Esophagus squamous epithelium (tissue), 5 donors: ENCODE data around the gene DAPK1. TPM values are rescaled to one million over a fixed set of nuclear protein-coding genes. Genes with fewer than 3 reads are reported as not detected.

Source experiments
- DNase-seq: peaks from one replicate; lab custom pipeline; 2025; lab: John Stamatoyannopoulos, UW
- H3K27ac ChIP-seq, 4 donors: fragments of 200-600 bp; sonication (generic); one replicate each; pipeline ENCODE4 v1.5.1; 2016 to 2019; ENCODE audit warnings: mild to moderate bottlenecking in 1 of 4
- H3K27me3 ChIP-seq, 4 donors: fragments of 200-600 bp; sonication (generic); 1 replicate in 3 of 4; 2 replicates in 1 of 4; pipeline versions ENCODE4 v1.5.1 to v1.6.0; 2017 to 2021; ENCODE audit warnings: antibody characterized with exemption in 1 of 4
- H3K36me3 ChIP-seq, 3 donors: fragments of 200-600 bp; sonication (generic); one replicate each; pipeline ENCODE4 v1.5.1; 2016 to 2019
- H3K4me1 ChIP-seq, 3 donors: fragments of 200-600 bp; sonication (generic); one replicate each; pipeline ENCODE4 v1.5.1; 2017 to 2019
- H3K4me3 ChIP-seq, 4 donors: fragments of 200-600 bp; sonication (generic); 1 replicate in 3 of 4; 2 replicates in 1 of 4; pipeline ENCODE4 v1.5.1; 2016 to 2019; ENCODE audit warnings: mild to moderate bottlenecking in 2 of 4, moderate library complexity in 1 of 4
- H3K9me3 ChIP-seq, 3 donors: fragments of 200-600 bp; sonication (generic); one replicate each; pipeline ENCODE4 v1.5.1; 2016 to 2019
- POLR2A ChIP-seq, 4 donors: fragments of 450-650 bp; IDR thresholded peaks; one replicate each; pipeline ENCODE4 v1.6.1; 2017; ENCODE audit warnings: antibody characterized with exemption in 4 of 4, mild to moderate bottlenecking in 4 of 4, moderate library complexity in 3 of 4
- WGBS, 2 donors: methylation state at CpG; one replicate each; pipeline ENCODE4 v1.1.5; 2018; 5-methylcytosine and 5-hydroxymethylcytosine counted together
- intact Hi-C: fragments of 100-400 bp; cut with DNase I; formaldehyde crosslinking; loops from one replicate; pipeline ENCODE4 v1.15.0; 2022
- total RNA-seq, 4 donors: library from RNA; depleted of rRNA; stranded (reverse); fragments of >200 nt; gene quantifications; one replicate each; pipeline ENCODE4 v1.1.0, GENCODE V29; 2016
- TF ChIP-seq, protein P1 (sequence below), 6 experiments: fragments of 450-650 bp in 4 of 6; fragments of 200-600 bp in 2 of 6; sonication (generic) in 2 of 6; IDR thresholded peaks; one replicate each; pipeline ENCODE4 v1.5.1; 2016 to 2019; ENCODE audit warnings: antibody characterized with exemption in 6 of 6, mild to moderate bottlenecking in 4 of 6, moderate library complexity in 4 of 6
- donor health status: DM: yes; HTN: yes; CAD: no.

The DAPK1 gene
- total RNA-seq, 4 donors from 2014 or later, result 2.2 to 14.5 (median 5.5) TPM

- 80% methylated on average over 1 of the region's 7 CpGs; no CpG with 5 or more reads in 1 of the 2 donors for whole genome bisulfite sequencing, 2 donors
- H3K27ac ChIP-seq, result no peak overlapping the region
These were observed 99.2 kb downstream of the DAPK1 start for GRCh38 chr9:87596862-87597261.

DNA sequence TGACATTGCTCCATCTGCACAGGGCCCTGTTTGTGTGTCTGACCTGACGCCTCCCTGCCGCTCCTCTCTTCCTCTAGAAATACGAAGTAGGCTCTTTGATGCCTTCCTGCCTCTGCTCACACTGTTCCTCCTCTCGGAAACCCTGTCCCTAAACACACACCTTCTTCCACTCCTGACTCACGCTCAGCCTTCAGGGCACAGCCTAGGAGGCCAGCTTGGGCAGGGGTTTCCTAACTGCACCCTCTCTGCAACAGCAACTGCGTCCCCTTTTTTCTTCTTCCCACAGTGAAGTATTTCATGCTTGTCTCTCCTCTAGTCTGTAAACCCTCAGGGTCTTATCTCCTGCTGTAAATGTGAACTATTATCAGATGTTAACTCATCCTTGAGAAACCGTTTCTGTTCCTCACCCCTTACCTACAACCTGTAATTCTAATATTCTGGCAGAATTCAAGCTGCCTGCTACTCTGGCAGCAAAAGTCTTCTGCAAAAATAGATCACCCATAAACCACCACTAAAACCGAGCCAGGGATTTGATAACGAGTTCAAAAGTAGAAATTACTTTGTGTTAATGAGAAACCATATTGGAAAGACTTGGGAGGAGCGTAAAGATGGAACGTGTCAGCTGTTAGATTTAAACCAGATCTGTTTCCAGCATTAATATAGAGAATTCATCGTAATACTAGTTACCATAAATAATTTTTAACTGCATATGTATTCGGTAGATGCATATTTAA is 100.2 kb downstream of the DAPK1 start:
- H3K27me3 ChIP-seq, result peaks cover 0 to 18% (median 0%) of the 10 kb centered on the region in 4 donors
- no peak for DNase-seq
- H3K36me3 ChIP-seq, result no peaks in the 10 kb centered on the region
- H3K4me1 ChIP-seq, result peaks cover 2 to 32% (median 20%) of the 10 kb centered on the region in 3 donors
- TF ChIP-seq POLR2A (IDR thresholded peaks at IDR 0.05), result no peak
- TF ChIP-seq, protein P1, sequence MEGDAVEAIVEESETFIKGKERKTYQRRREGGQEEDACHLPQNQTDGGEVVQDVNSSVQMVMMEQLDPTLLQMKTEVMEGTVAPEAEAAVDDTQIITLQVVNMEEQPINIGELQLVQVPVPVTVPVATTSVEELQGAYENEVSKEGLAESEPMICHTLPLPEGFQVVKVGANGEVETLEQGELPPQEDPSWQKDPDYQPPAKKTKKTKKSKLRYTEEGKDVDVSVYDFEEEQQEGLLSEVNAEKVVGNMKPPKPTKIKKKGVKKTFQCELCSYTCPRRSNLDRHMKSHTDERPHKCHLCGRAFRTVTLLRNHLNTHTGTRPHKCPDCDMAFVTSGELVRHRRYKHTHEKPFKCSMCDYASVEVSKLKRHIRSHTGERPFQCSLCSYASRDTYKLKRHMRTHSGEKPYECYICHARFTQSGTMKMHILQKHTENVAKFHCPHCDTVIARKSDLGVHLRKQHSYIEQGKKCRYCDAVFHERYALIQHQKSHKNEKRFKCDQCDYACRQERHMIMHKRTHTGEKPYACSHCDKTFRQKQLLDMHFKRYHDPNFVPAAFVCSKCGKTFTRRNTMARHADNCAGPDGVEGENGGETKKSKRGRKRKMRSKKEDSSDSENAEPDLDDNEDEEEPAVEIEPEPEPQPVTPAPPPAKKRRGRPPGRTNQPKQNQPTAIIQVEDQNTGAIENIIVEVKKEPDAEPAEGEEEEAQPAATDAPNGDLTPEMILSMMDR (IDR thresholded peaks at IDR 0.05), result no peak
- intact Hi-C loops, result no loop called here
- 64 to 66% methylated on average over 13 of the region's 13 CpGs for WGBS, 2 donors
- H3K27ac ChIP-seq, result no peak overlapping the region
- H3K4me3 ChIP-seq, result no peak overlapping the region
- no peaks in the 10 kb centered on the region for H3K9me3 ChIP-seq

More at GRCh38 chr9:87596862-87597261, 99.2 kb downstream of the DAPK1 start:
- DNase-seq, result no peak
- Histone ChIP-seq H3K4me3 (no peak overlapping the region), H3K36me3 (no peaks in the 10 kb centered on the region), H3K9me3 (no peaks in the 10 kb centered on the region), H3K27me3 (peaks cover 0 to 18% (median 0%) of the 10 kb centered on the region in 4 donors), H3K4me1 (peaks cover 7 to 39% (median 27%) of the 10 kb centered on the region in 3 donors)
- intact Hi-C loops, result no loop called here
- TF ChIP-seq POLR2A (IDR thresholded peaks at IDR 0.05), result no peak
- TF ChIP-seq, protein P1 (IDR thresholded peaks at IDR 0.05), result no peak

DNA sequence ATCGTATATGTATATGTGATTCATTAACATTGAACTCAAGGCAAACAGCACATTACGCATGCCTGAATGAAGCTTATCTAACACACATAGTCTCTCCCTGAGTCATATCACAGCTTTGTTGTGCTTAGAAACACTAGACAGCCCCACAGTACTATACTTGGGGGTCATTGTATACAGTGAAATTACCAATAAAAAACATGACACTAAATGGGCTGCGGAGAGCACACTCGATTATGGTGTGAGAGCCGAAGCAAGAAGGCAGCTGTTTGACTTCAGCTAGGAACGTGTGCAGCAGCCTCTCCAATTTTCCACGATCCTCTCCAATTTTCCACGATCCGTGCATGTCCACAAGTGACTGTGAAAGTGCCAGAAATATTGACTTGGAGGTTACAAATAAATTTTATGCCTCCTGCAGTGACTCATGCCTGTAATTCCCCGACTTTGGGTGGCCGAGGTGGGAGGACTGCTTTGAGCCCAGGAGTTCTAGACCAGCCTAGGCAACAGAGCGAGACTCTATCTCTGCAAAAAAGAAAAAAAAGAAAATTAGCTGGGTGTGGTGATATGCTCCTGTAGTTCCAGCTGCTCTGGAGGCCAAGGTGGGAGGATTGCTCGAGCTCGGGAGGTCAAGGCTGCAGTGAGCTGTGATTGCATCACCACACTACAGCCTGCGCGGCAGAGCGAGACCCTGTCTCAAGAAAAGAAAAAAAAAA is 102.4 kb downstream of the DAPK1 start:
- 64 to 72% methylated on average over 17 of the region's 17 CpGs for WGBS, 2 donors
- H3K4me3 ChIP-seq, result no peak overlapping the region
- TF ChIP-seq, protein P1 (IDR thresholded peaks at IDR 0.05), result no peak
- no peak for TF ChIP-seq POLR2A (IDR thresholded peaks at IDR 0.05)
- no peak for DNase-seq
- peaks cover 0 to 27% (median 15%) of the 10 kb centered on the region in 3 donors for H3K4me1 ChIP-seq
- no peaks in the 10 kb centered on the region for H3K9me3 ChIP-seq
- no peak overlapping the region for H3K27ac ChIP-seq
- intact Hi-C loops, result no loop called here
- peaks cover 0 to 18% (median 0%) of the 10 kb centered on the region in 4 donors for H3K27me3 ChIP-seq
- H3K36me3 ChIP-seq, result no peaks in the 10 kb centered on the region

DNA sequence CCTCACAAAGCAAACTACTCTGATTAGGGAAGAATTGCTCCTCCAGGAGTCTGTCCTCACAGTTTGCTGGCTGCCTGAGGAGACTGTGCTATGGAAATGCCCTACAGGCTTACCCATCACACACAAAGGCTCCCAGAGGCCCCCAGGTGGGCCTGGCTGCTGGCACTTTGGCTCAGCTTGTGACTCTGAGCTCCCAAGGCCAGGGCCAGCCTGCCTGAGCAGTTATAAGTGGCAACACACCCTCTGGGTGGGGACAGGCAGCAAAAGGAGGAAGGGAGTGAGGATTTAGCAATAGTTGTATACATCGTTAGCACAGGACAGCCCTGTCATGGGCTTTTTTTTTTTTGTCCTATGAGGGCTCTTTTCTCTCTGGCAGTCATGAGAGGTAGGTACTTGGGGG is 103.5 kb downstream of the DAPK1 start:
- intact Hi-C loops, result no loop called here
- H3K27ac ChIP-seq, result peak overlapping the region in 1 of 4 donors; percentile 65
- TF ChIP-seq POLR2A (IDR thresholded peaks at IDR 0.05), result no peak
- TF ChIP-seq, protein P1 (IDR thresholded peaks at IDR 0.05), result no peak
- H3K27me3 ChIP-seq, result peaks cover 0 to 21% (median 0%) of the 10 kb centered on the region in 4 donors
- H3K9me3 ChIP-seq, result no peaks in the 10 kb centered on the region
- no peak for DNase-seq
- H3K36me3 ChIP-seq, result no peaks in the 10 kb centered on the region
- WGBS, 2 donors, result 33% methylated on average over 1 of the region's 1 CpG; no CpG with 5 or more reads in 1 of the 2 donors
- peaks cover 0 to 25% (median 15%) of the 10 kb centered on the region in 3 donors for H3K4me1 ChIP-seq
- no peak overlapping the region for H3K4me3 ChIP-seq

GRCh38 chr9:87601595-87601994 is 103.9 kb downstream of the DAPK1 start:
- H3K4me1 ChIP-seq, result peaks cover 0 to 21% (median 11%) of the 10 kb centered on the region in 3 donors
- H3K27ac ChIP-seq, result no peak overlapping the region
- no peak overlapping the region for H3K4me3 ChIP-seq
- H3K9me3 ChIP-seq, result no peaks in the 10 kb centered on the region
- intact Hi-C loops, result no loop called here
- H3K27me3 ChIP-seq, result peaks cover 0 to 17% (median 0%) of the 10 kb centered on the region in 4 donors
- H3K36me3 ChIP-seq, result no peaks in the 10 kb centered on the region
- 69 to 70% methylated on average over 5 of the region's 5 CpGs for WGBS, 2 donors
- DNase-seq, result no peak
- TF ChIP-seq, protein P1 (IDR thresholded peaks at IDR 0.05), result no peak
- TF ChIP-seq POLR2A (IDR thresholded peaks at IDR 0.05), result no peak
